WTC11 (cell line): ENCODE data around the gene LITAFD. TPM values are rescaled to one million over a fixed set of nuclear protein-coding genes. Genes with fewer than 3 reads are reported as not detected.

Source experiments
- ATAC-seq: fragments of 200-7000 bp; cut with Tn5 transposase; 2 replicates; pipeline ENCODE4 v1.10.0; 2021; ENCODE audit warnings: mild to moderate bottlenecking, moderate library complexity
- CTCF ChIA-PET: fragments of 300-600 bp; sonication (Branson Sonifier 250); formaldehyde crosslinking; loops from one replicate; lab custom pipeline; 2021; ENCODE audit warnings: antibody characterized with exemption; lab: Charles Lee
- POLR2A ChIA-PET: fragments of 350-600 bp; sonication (Branson Sonifier 250); formaldehyde crosslinking; loops from one replicate; lab custom pipeline; 2021; ENCODE audit warnings: antibody characterized with exemption; lab: Charles Lee
- DNase-seq: peaks from one replicate; pipeline ENCODE4 v3.0.0; 2021; ENCODE audit warnings: low spot score
- H3K27ac Mint-ChIP-seq: 2 replicates; pipeline ENCODE4 v1.8.0; 2021; ENCODE audit warnings: mixed read lengths
- H3K27me3 Mint-ChIP-seq: 2 replicates; pipeline ENCODE4 v1.8.0; 2021; ENCODE audit warnings: low read depth, mild to moderate bottlenecking, moderate library complexity, mixed read lengths
- H3K36me3 Mint-ChIP-seq: 2 replicates; pipeline ENCODE4 v1.8.0; 2021; ENCODE audit warnings: mixed read lengths
- H3K4me1 Mint-ChIP-seq: 2 replicates; pipeline ENCODE4 v1.8.0; 2022; ENCODE audit warnings: mixed read lengths
- H3K4me3 Mint-ChIP-seq: 2 replicates; pipeline ENCODE4 v1.8.0; 2021; ENCODE audit warnings: mild to moderate bottlenecking, moderate library complexity, mixed read lengths
- H3K9me3 Mint-ChIP-seq: 2 replicates; pipeline ENCODE4 v1.8.0; 2021; ENCODE audit warnings: mixed read lengths
- ERG ChIP-seq: fragments of 250-450 bp; sonication (Bioruptor Pico); IDR thresholded peaks from 2 replicates; pipeline ENCODE4 v1.8.0; 2021; ENCODE audit warnings: mild to moderate bottlenecking
- FOXK1 ChIP-seq: sonication (generic); formaldehyde crosslinking; IDR thresholded peaks from 2 replicates; pipeline ENCODE4 v1.8.0; 2022; ENCODE audit warnings: mild to moderate bottlenecking, moderate library complexity, missing genetic modification reagents
- JUN ChIP-seq: sonication (generic); formaldehyde crosslinking; IDR thresholded peaks from 2 replicates; pipeline ENCODE4 v1.8.0; 2023; ENCODE audit warnings: mild to moderate bottlenecking, missing genetic modification reagents
- PRDM15 ChIP-seq: sonication (generic); formaldehyde crosslinking; IDR thresholded peaks from 2 replicates; pipeline ENCODE4 v1.8.0; 2022; ENCODE audit warnings: missing genetic modification reagents
- PRRX2 ChIP-seq: fragments of 250-450 bp; sonication (Bioruptor Pico); IDR thresholded peaks from 2 replicates; pipeline ENCODE4 v1.8.0; 2021; ENCODE audit warnings: mild to moderate bottlenecking
- STAT6 ChIP-seq: sonication (generic); formaldehyde crosslinking; conservative IDR thresholded peaks from 2 replicates; pipeline ENCODE4 v1.8.1; 2023; ENCODE audit warnings: mild to moderate bottlenecking, low read depth, missing genetic modification reagents, moderate library complexity
- ZMAT4 ChIP-seq: fragments of 250-450 bp; sonication (Bioruptor Pico); IDR thresholded peaks from 2 replicates; pipeline ENCODE4 v1.9.0; 2021; ENCODE audit warnings: mild to moderate bottlenecking
- ZNF396 ChIP-seq: fragments of 250-450 bp; sonication (Bioruptor Pico); IDR thresholded peaks from 2 replicates; pipeline ENCODE4 v1.8.0; 2021; ENCODE audit warnings: mild to moderate bottlenecking, moderate library complexity, borderline replicate concordance
- ZSCAN18 ChIP-seq: fragments of 250-450 bp; sonication (Bioruptor Pico); IDR thresholded peaks from 2 replicates; pipeline ENCODE4 v2.1.2; 2022; ENCODE audit warnings: mild to moderate bottlenecking, moderate library complexity
- total RNA-seq: library from RNA; stranded (reverse); gene quantifications from 3 replicates; pipeline ENCODE4 v1.2.3, GENCODE V29; 2021

LITAFD gene
- total RNA-seq, 1 experiment from 2014 or later, result not detected

GRCh38 chr16:8894736-8895334, 12.7 kb downstream of the LITAFD start:
- ChIA-PET CTCF (interaction anchor here (0.7 to 1.7 kb wide), 5 partner anchors 9 to 118 kb away, joined by 3 to 5 read pairs (median 4); partner anchors contain the start of gene CARHSP1), POLR2A (no interaction called here)
- ATAC-seq, result no peak
- Mint-ChIP-seq H3K27ac (no peak overlapping the region), H3K36me3 (peaks cover 87% of the 10 kb centered on the region), H3K27me3 (no peaks in the 10 kb centered on the region), H3K4me1 (no peaks in the 10 kb centered on the region), H3K4me3 (no peak overlapping the region), H3K9me3 (no peaks in the 10 kb centered on the region)
- DNase-seq, result no peak
- TF ChIP-seq FOXK1 (CRISPR knock-in tag), result no peak
- no peak for TF ChIP-seq PRDM15 (CRISPR knock-in tag)
- no peak for TF ChIP-seq ERG (CRISPR knock-in tag)
- TF ChIP-seq ZSCAN18, result no peak
- no peak for TF ChIP-seq JUN (CRISPR knock-in tag)
- no peak for TF ChIP-seq PRRX2 (CRISPR knock-in tag)
- no peak for TF ChIP-seq STAT6 (CRISPR knock-in tag)

GRCh38 chr16:8898660-8899318, 16.6 kb downstream of the LITAFD start:
- Mint-ChIP-seq H3K36me3 (peaks cover 92% of the 10 kb centered on the region), H3K27ac (no peak overlapping the region)
- ChIA-PET POLR2A (no interaction called here), CTCF (interaction anchor here (0.7 to 4.3 kb wide), 5 partner anchors 15 to 115 kb away, joined by 3 to 15 read pairs (median 5); no protein-coding TSS in a partner anchor)
- TF ChIP-seq ZMAT4 (CRISPR knock-in tag), result no peak
- TF ChIP-seq ZNF396 (CRISPR knock-in tag), result no peak
- TF ChIP-seq JUN (CRISPR knock-in tag), result no peak
- TF ChIP-seq FOXK1 (CRISPR knock-in tag), result no peak
- TF ChIP-seq, all 79 proteins: peak for 0
- Mint-ChIP-seq H3K9me3 (no peaks in the 10 kb centered on the region), H3K4me3 (no peak overlapping the region), H3K27me3 (no peaks in the 10 kb centered on the region), H3K4me1 (no peaks in the 10 kb centered on the region)
- no peak for ATAC-seq
- no peak for DNase-seq
